ENCODE data around the gene HDDC3. TPM values are rescaled to one million over a fixed set of nuclear protein-coding genes. Genes with fewer than 3 reads are reported as not detected.

The HDDC3 gene
- total and polyA plus RNA-seq, 2 donors (not counting 3 experiments of a cell fraction or from before 2014, with no cell fraction given), result 16.0 to 20.2 TPM

GRCh38 chr15:90945091-90945490 lies 12.7 kb upstream of the HDDC3 start:
- Histone ChIP-seq H3K36me3 (ENCODE audit: control insufficient read depth in 2 of 2, extremely low read depth in 1 of 2, insufficient read depth in 2 of 2, low read length in 2 of 2) (peaks cover 21 to 64% of the 10 kb centered on the region in 2 experiments), H3K9ac (replicated peaks; ENCODE audit: extremely low read depth, insufficient read depth, low read length) (no peak overlapping the region), H3K4me1 (ENCODE audit: control insufficient read depth, extremely low read depth, insufficient read depth, low read length) (peaks cover 10% of the 10 kb centered on the region), H3K9me3 (replicated peaks; ENCODE audit: control insufficient read depth, insufficient read depth, low read length) (no peaks in the 10 kb centered on the region), H3K79me2 (ENCODE audit: control insufficient read depth, insufficient read depth, low read length) (no peaks in the 10 kb centered on the region), H2AFZ (ENCODE audit: low read depth, low read length) (no peak overlapping the region), H4K20me1 (replicated peaks; ENCODE audit: control insufficient read depth, extremely low read depth, insufficient read depth, low read length) (no peaks in the 10 kb centered on the region), H3K4me2 (ENCODE audit: insufficient read depth, low read length) (no peak overlapping the region), H3K27me3 (ENCODE audit: control insufficient read depth in 2 of 2, insufficient read depth in 2 of 2, low read length in 2 of 2) (no peaks in the 10 kb centered on the region), H3K4me3 (replicated peaks in 1 of 3; ENCODE audit: insufficient read depth in 1 of 3, low read depth in 1 of 3, low read length in 3 of 3) (no peak overlapping the region), H3K9me1 (replicated peaks; ENCODE audit: control insufficient read depth, extremely low read depth, insufficient read depth, low read length) (no peaks in the 10 kb centered on the region), H3K27ac (ENCODE audit: insufficient read depth, low read depth, low read length) (no peak overlapping the region)
- dilution Hi-C loops (cut with MboI; ENCODE audit: extremely low pct_ligation_motif_present, low sequenced_read_pairs), result no loop called here
- ChIA-PET POLR2A (no interaction called here), CTCF (interaction anchor here (1.2 kb wide), 1 partner anchor 12 kb away, joined by 5 read pairs; no protein-coding TSS in a partner anchor)
- intact Hi-C loops (cut with micrococcal nuclease), result no loop called here
- BruUV-seq (replicated peaks), result no TSS peak
- TF ChIP-seq FOS (IDR thresholded peaks at IDR 0.05; ENCODE audit: borderline replicate concordance, insufficient read depth, low read length) (no peak), CTCF (IDR thresholded peaks at IDR 0.05; ENCODE audit: extremely low read depth in 1 of 2, insufficient read depth in 1 of 2, low read depth in 1 of 2, low read length in 2 of 2) (no peak), MYC (IDR thresholded peaks at IDR 0.05; ENCODE audit: low read depth, low read length) (no peak), JUN (IDR thresholded peaks at IDR 0.05; ENCODE audit: borderline replicate concordance, insufficient read depth, insufficient read length, low read depth) (no peak), POLR2AphosphoS5 (IDR thresholded peaks at IDR 0.05; ENCODE audit: insufficient read depth, low read depth, low read length) (no peak), EZH2 (IDR thresholded peaks at IDR 0.05; ENCODE audit: borderline replicate concordance, low read depth, low read length, severe bottlenecking) (no peak), POLR2A (IDR thresholded peaks at IDR 0.05; ENCODE audit: low read depth, low read length) (no peak), GATA2 (IDR thresholded peaks at IDR 0.05; ENCODE audit: insufficient read depth, insufficient read length, low read depth, low read length) (no peak)
- TF ChIP-seq, protein P1, sequence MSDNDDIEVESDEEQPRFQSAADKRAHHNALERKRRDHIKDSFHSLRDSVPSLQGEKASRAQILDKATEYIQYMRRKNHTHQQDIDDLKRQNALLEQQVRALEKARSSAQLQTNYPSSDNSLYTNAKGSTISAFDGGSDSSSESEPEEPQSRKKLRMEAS (IDR thresholded peaks at IDR 0.05; ENCODE audit: insufficient read depth, insufficient read length), result no peak
- FAIRE-seq, result no peak
- DNase-seq (ENCODE audit: low read depth, low spot score), result no peak
